Parathyroid adenoma (tissue), 2 donors: ENCODE data around the gene DIO1.

ENCODE experiments used
- H2AFZ ChIP-seq: fragments of 300-600 bp; sonication (generic); one replicate; pipeline ENCODE4 v1.7.0; 2017; ENCODE audit warnings: antibody characterized with exemption, mild to moderate bottlenecking
- H3K27ac ChIP-seq: fragments of 300-600 bp; sonication (generic); one replicate; pipeline ENCODE4 v1.7.0; 2017
- H3K27me3 ChIP-seq: fragments of 300-600 bp; sonication (generic); one replicate; pipeline ENCODE4 v1.7.0; 2017; ENCODE audit warnings: low read length; ENCODE audit not compliant: control insufficient read depth, insufficient read depth
- H3K36me3 ChIP-seq: fragments of 300-600 bp; sonication (generic); one replicate; pipeline ENCODE4 v1.7.0; 2017; ENCODE audit warnings: low read length; ENCODE audit not compliant: control insufficient read depth, insufficient read depth
- H3K4me1 ChIP-seq: fragments of 300-600 bp; sonication (generic); one replicate; pipeline ENCODE4 v1.7.0; 2017; ENCODE audit warnings: control low read depth
- H3K4me2 ChIP-seq: fragments of 300-600 bp; sonication (generic); one replicate; pipeline ENCODE4 v1.7.0; 2017; ENCODE audit warnings: low read length
- H3K4me3 ChIP-seq: fragments of 300-600 bp; sonication (generic); one replicate; pipeline ENCODE4 v1.7.0; 2017; ENCODE audit warnings: low read depth, low read length
- H3K79me2 ChIP-seq: fragments of 300-600 bp; sonication (generic); one replicate; pipeline ENCODE4 v1.7.0; 2017; ENCODE audit warnings: control low read depth
- H3K9ac ChIP-seq: fragments of 300-600 bp; sonication (generic); one replicate; pipeline ENCODE4 v1.7.0; 2017; ENCODE audit warnings: mild to moderate bottlenecking
- H3K9me3 ChIP-seq: fragments of 300-600 bp; sonication (generic); one replicate; pipeline ENCODE4 v1.7.0; 2017; ENCODE audit warnings: low read length; ENCODE audit not compliant: control insufficient read depth
- CTCF ChIP-seq: fragments of 300-600 bp; sonication (generic); IDR thresholded peaks from one replicate; pipeline ENCODE4 v1.7.0; 2017; ENCODE audit warnings: antibody characterized with exemption, mild to moderate bottlenecking
- donor health status: primary hyperparathyroidism.

DIO1 gene

GRCh38 chr1:53860967-53861411 is 33.0 kb upstream of the DIO1 start:
- Histone ChIP-seq H3K4me2 (no peak overlapping the region), H3K4me3 (no peak overlapping the region), H3K9ac (no peak overlapping the region), H3K36me3 (no peaks in the 10 kb centered on the region), H2AFZ (no peak overlapping the region), H3K79me2 (no peaks in the 10 kb centered on the region), H3K4me1 (no peaks in the 10 kb centered on the region), H3K9me3 (no peaks in the 10 kb centered on the region), H3K27me3 (no peaks in the 10 kb centered on the region), H3K27ac (no peak overlapping the region)
- TF ChIP-seq CTCF, result peak; percentile 51

GRCh38 chr1:53862507-53862906 is 31.5 kb upstream of the DIO1 start:
- no peaks in the 10 kb centered on the region for H3K36me3 ChIP-seq
- H3K27me3 ChIP-seq, result no peaks in the 10 kb centered on the region
- H3K4me3 ChIP-seq, result no peak overlapping the region
- H3K4me1 ChIP-seq, result no peaks in the 10 kb centered on the region
- no peak overlapping the region for H3K9ac ChIP-seq
- no peak overlapping the region for H2AFZ ChIP-seq
- no peak overlapping the region for H3K4me2 ChIP-seq
- no peak overlapping the region for H3K27ac ChIP-seq
- TF ChIP-seq CTCF, result no peak
- H3K79me2 ChIP-seq, result no peaks in the 10 kb centered on the region
- no peaks in the 10 kb centered on the region for H3K9me3 ChIP-seq

- H3K9ac ChIP-seq, result no peak overlapping the region
- H3K36me3 ChIP-seq, result no peaks in the 10 kb centered on the region
- no peaks in the 10 kb centered on the region for H3K4me1 ChIP-seq
- no peaks in the 10 kb centered on the region for H3K9me3 ChIP-seq
- H3K4me2 ChIP-seq, result no peak overlapping the region
- H3K27ac ChIP-seq, result no peak overlapping the region
- H3K4me3 ChIP-seq, result no peak overlapping the region
- TF ChIP-seq CTCF, result no peak
- no peaks in the 10 kb centered on the region for H3K79me2 ChIP-seq
- H2AFZ ChIP-seq, result no peak overlapping the region
- no peaks in the 10 kb centered on the region for H3K27me3 ChIP-seq
Measured at GRCh38 chr1:53868565-53868964, 25.4 kb upstream of the DIO1 start.

GRCh38 chr1:53869454-53870117 is 24.4 kb upstream of the DIO1 start:
- H3K27me3 ChIP-seq, result no peaks in the 10 kb centered on the region
- H3K4me1 ChIP-seq, result no peaks in the 10 kb centered on the region
- H3K9me3 ChIP-seq, result no peaks in the 10 kb centered on the region
- no peak for TF ChIP-seq CTCF
- no peak overlapping the region for H3K4me2 ChIP-seq
- H3K27ac ChIP-seq, result no peak overlapping the region
- no peak overlapping the region for H2AFZ ChIP-seq
- H3K79me2 ChIP-seq, result no peaks in the 10 kb centered on the region
- no peak overlapping the region for H3K4me3 ChIP-seq
- H3K36me3 ChIP-seq, result no peaks in the 10 kb centered on the region
- H3K9ac ChIP-seq, result no peak overlapping the region

GRCh38 chr1:53871221-53871620 is 22.8 kb upstream of the DIO1 start:
- Histone ChIP-seq H3K27me3 (no peaks in the 10 kb centered on the region), H3K4me3 (no peak overlapping the region), H3K4me1 (no peaks in the 10 kb centered on the region), H3K9me3 (no peaks in the 10 kb centered on the region), H3K4me2 (no peak overlapping the region), H3K36me3 (no peaks in the 10 kb centered on the region), H3K9ac (no peak overlapping the region), H3K79me2 (no peaks in the 10 kb centered on the region), H3K27ac (no peak overlapping the region), H2AFZ (no peak overlapping the region)
- no peak for TF ChIP-seq CTCF
